Testis (tissue), 2 donors: ENCODE measurements around the gene ASXL1.

Source experiments
- CTCF ChIP-seq, 3 experiments: fragments of 450-650 bp in 2 of 3; fragments of 200-600 bp in 1 of 3; sonication (generic) in 1 of 3; IDR thresholded peaks; one replicate each; pipeline ENCODE4 v1.5.1; 2016 to 2019; ENCODE audit warnings: antibody characterized with exemption in 3 of 3, mild to moderate bottlenecking in 2 of 3, moderate library complexity in 1 of 3
- POLR2A ChIP-seq: fragments of 450-650 bp; IDR thresholded peaks from one replicate; pipeline ENCODE4 v1.6.1; 2017; ENCODE audit warnings: antibody characterized with exemption, mild to moderate bottlenecking, moderate library complexity

DNA sequence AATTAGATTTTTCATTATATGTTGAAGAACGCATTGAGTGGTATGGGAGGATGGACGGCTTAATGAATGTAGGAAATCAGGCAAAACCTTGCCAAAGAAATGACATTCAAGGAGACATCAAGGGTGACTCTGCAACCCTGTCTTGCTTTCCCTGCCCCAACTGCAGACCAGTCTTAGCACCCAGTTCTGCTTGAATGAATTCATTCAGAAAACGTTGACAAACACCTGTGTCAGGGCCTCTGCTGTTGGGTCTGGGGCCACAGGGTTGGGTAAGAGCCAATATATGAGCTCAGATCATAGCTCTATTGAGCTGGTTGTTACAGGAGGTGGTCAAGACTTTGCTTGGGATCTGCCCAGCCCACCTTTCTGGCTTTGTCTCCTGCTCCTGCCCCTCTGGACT, 7.7 kb upstream of the ASXL1 start:
- TF ChIP-seq CTCF (IDR thresholded peaks at IDR 0.05) (no peak), POLR2A (no peak)
